SK-N-SH (cell line): ENCODE data around the gene PARS2. TPM values are rescaled to one million over a fixed set of nuclear protein-coding genes. Genes with fewer than 3 reads are reported as not detected.

Source experiments
- CTCF ChIA-PET: fragments of 300-600, 350-600 bp; formaldehyde crosslinking; extraction: SDS; loops from one replicate; lab custom pipeline; 2021; lab: Yijun Ruan, JAX
- POLR2A ChIA-PET: fragments of 350-600 bp; sonication (Branson Sonifier 250); formaldehyde crosslinking; extraction: SDS; loops from one replicate; lab custom pipeline; 2020; ENCODE audit warnings: antibody characterized with exemption, inconsistent platforms; lab: Yijun Ruan, JAX
- DNase-seq: peaks from one replicate; pipeline ENCODE4 v3.0.0; 2012
- H2AFZ ChIP-seq: fragments of 200-600 bp; sonication (generic); 2 replicates; pipeline ENCODE4 v1.8.1; 2016; ENCODE audit warnings: antibody characterized with exemption, mild to moderate bottlenecking, low read depth
- H3F3A ChIP-seq: fragments of 200-600 bp; sonication (generic); replicated peaks from 2 replicates; pipeline ENCODE3; 2016; ENCODE audit warnings: antibody characterized with exemption, mild to moderate bottlenecking; ENCODE audit not compliant: insufficient read depth
- H3K27ac ChIP-seq, 2 experiments: fragments of 200-500 bp in 1 of 2; fragments of 200-600 bp in 1 of 2; sonication (Bioruptor generic) in 1 of 2; sonication (generic), shearing (Covaris generic) in 1 of 2; 2 replicates each; pipeline versions ENCODE4 v1.5.1 to v1.6.1; 2014 to 2016; ENCODE audit warnings: low read depth in 2 of 2, inconsistent platforms in 1 of 2, low read length in 1 of 2, mild to moderate bottlenecking in 1 of 2, mixed read lengths in 1 of 2
- H3K27me3 ChIP-seq: fragments of 200-600 bp; sonication (generic), shearing (Covaris generic); 2 replicates; pipeline ENCODE4 v1.6.1; 2016; ENCODE audit warnings: mixed run types; ENCODE audit not compliant: insufficient read depth
- H3K36me3 ChIP-seq, 2 experiments: fragments of 200-500 bp in 1 of 2; fragments of 200-600 bp in 1 of 2; sonication (Bioruptor generic) in 1 of 2; sonication (generic) in 1 of 2; replicated peaks in 1 of 2; 2 replicates each; pipeline versions ENCODE3 to v1.5.1; 2014 to 2016; ENCODE audit warnings: low read length in 1 of 2, mild to moderate bottlenecking in 1 of 2; ENCODE audit not compliant: insufficient read depth in 2 of 2, control insufficient read depth in 1 of 2
- H3K4me1 ChIP-seq, 2 experiments: fragments of 200-500 bp in 1 of 2; fragments of 200-600 bp in 1 of 2; sonication (Bioruptor generic) in 1 of 2; sonication (generic), shearing (Covaris generic) in 1 of 2; 2 replicates each; pipeline versions ENCODE4 v1.5.1 to v1.6.1; 2014 to 2016; ENCODE audit warnings: low read depth in 1 of 2, low read length in 1 of 2, mixed run types in 1 of 2; ENCODE audit not compliant: insufficient read depth in 2 of 2, control insufficient read depth in 1 of 2
- H3K4me2 ChIP-seq: fragments of 200-600 bp; sonication (generic), shearing (Covaris generic); 2 replicates; pipeline ENCODE4 v1.6.1; 2017; ENCODE audit warnings: mixed run types
- H3K4me3 ChIP-seq, 2 experiments: fragments of 200-500 bp in 1 of 2; fragments of 200-600 bp in 1 of 2; sonication (Bioruptor generic) in 1 of 2; sonication (generic), shearing (Covaris generic) in 1 of 2; 2 replicates each; pipeline versions ENCODE4 v1.5.1 to v1.8.1; 2014 to 2016; ENCODE audit warnings: low read depth in 2 of 2, inconsistent platforms in 1 of 2, low read length in 1 of 2, mild to moderate bottlenecking in 1 of 2, mixed read lengths in 1 of 2, moderate library complexity in 1 of 2
- H3K79me2 ChIP-seq: fragments of 200-600 bp; sonication (generic); 2 replicates; pipeline ENCODE4 v1.8.1; 2017; ENCODE audit warnings: mild to moderate bottlenecking; ENCODE audit not compliant: insufficient read depth
- H3K9ac ChIP-seq: fragments of 200-600 bp; sonication (generic); 2 replicates; pipeline ENCODE4 v1.6.1; 2017; ENCODE audit warnings: mixed run types
- H3K9me2 ChIP-seq: fragments of 200-600 bp; sonication (generic); 2 replicates; pipeline ENCODE4 v1.6.1; 2017; ENCODE audit warnings: mixed run types
- H3K9me3 ChIP-seq: fragments of 200-600 bp; sonication (generic); 2 replicates; pipeline ENCODE4 v1.6.1; 2017; ENCODE audit warnings: mixed run types, mild to moderate bottlenecking, moderate library complexity
- H4K20me1 ChIP-seq: fragments of 200-600 bp; sonication (generic); 2 replicates; pipeline ENCODE4 v1.6.1; 2017; ENCODE audit warnings: mild to moderate bottlenecking, mixed run types; ENCODE audit not compliant: insufficient read depth
- ELF1 ChIP-seq: IDR thresholded peaks from 2 replicates; pipeline ENCODE4 v1.4.0; 2012
- EZH2phosphoT487 ChIP-seq: fragments of 200-600 bp; sonication (generic); IDR thresholded peaks from 2 replicates; pipeline ENCODE4 v1.6.1; 2017; ENCODE audit warnings: low read depth, mixed run types, mild to moderate bottlenecking, antibody characterized with exemption, moderate library complexity, borderline replicate concordance
- FOXM1 ChIP-seq: IDR thresholded peaks from 2 replicates; pipeline ENCODE4 v1.4.0; 2012; ENCODE audit warnings: low read depth, mild to moderate bottlenecking
- GABPA ChIP-seq: IDR thresholded peaks from 2 replicates; pipeline ENCODE4 v1.4.0; 2012; ENCODE audit warnings: low read depth, mild to moderate bottlenecking
- GATA2 ChIP-seq: sonication (generic); formaldehyde crosslinking; IDR thresholded peaks from 2 replicates; pipeline ENCODE4 v1.5.0; 2020; ENCODE audit warnings: mild to moderate bottlenecking, missing genetic modification reagents
- MEF2A ChIP-seq: IDR thresholded peaks from 2 replicates; pipeline ENCODE4 v1.4.0; 2012; ENCODE audit warnings: low read depth, borderline replicate concordance
- MXI1 ChIP-seq: IDR thresholded peaks from 2 replicates; pipeline ENCODE4 v1.6.1; 2012; ENCODE audit warnings: mild to moderate bottlenecking, low read depth, low read length, improper control_type of control experiment
- NFIC ChIP-seq: IDR thresholded peaks from 2 replicates; pipeline ENCODE4 v1.4.0; 2012; ENCODE audit warnings: borderline replicate concordance
- NRF1 ChIP-seq: IDR thresholded peaks from 2 replicates; pipeline ENCODE4 v1.6.1; 2012; ENCODE audit warnings: low read depth, mild to moderate bottlenecking, low read length
- POLR2AphosphoS5 ChIP-seq: IDR thresholded peaks from 2 replicates; pipeline ENCODE4 v1.6.1; 2012; ENCODE audit warnings: low read depth, low read length
- RAD21 ChIP-seq: IDR thresholded peaks from 2 replicates; pipeline ENCODE4 v1.6.1; 2012; ENCODE audit warnings: mild to moderate bottlenecking, low read length
- RFX5 ChIP-seq: IDR thresholded peaks from 2 replicates; pipeline ENCODE4 v1.6.1; 2012; ENCODE audit warnings: mild to moderate bottlenecking, improper control_type of control experiment, low read length
- SMC3 ChIP-seq: IDR thresholded peaks from 2 replicates; pipeline ENCODE4 v1.6.1; 2012; ENCODE audit warnings: low read depth, low read length, improper control_type of control experiment
- USF1 ChIP-seq: IDR thresholded peaks from 2 replicates; pipeline ENCODE4 v1.4.0; 2012; ENCODE audit warnings: low read depth, borderline replicate concordance
- YY1 ChIP-seq: IDR thresholded peaks from 2 replicates; pipeline ENCODE4 v1.4.0; 2012; ENCODE audit warnings: low read depth, mild to moderate bottlenecking
- ZBTB33 ChIP-seq: IDR thresholded peaks from 2 replicates; pipeline ENCODE4 v1.4.0; 2012; ENCODE audit warnings: low read depth, borderline replicate concordance
- WGBS: methylation state at CpG from one replicate; pipeline ENCODE4 v1.1.6; 2017; ENCODE audit warnings: low lambda C conversion rate; 5-methylcytosine and 5-hydroxymethylcytosine counted together
- polyA plus RNA-seq, 3 experiments: library from polyadenylated mRNA; depleted of rRNA; stranded (reverse); fragments of >200 nt; gene quantifications; 2 replicates each; pipeline ENCODE4 v1.2.3, GENCODE V29; 2012
- TF ChIP-seq, protein P1 (sequence below): fragments of 150-350 bp; IDR thresholded peaks from 2 replicates; pipeline ENCODE4 v1.6.1; 2016; ENCODE audit warnings: mild to moderate bottlenecking, low read depth, low read length
- TF ChIP-seq, protein P2 (sequence below): IDR thresholded peaks from 2 replicates; pipeline ENCODE4 v1.4.0; 2012; ENCODE audit warnings: low read depth
- TF ChIP-seq, protein P3 (sequence below): fragments of 150-350 bp; IDR thresholded peaks from 2 replicates; pipeline ENCODE4 v1.6.1; 2017; ENCODE audit warnings: antibody characterized with exemption, low read length, low read depth, borderline replicate concordance

PARS2 gene
- polyA plus RNA-seq, 1 of the 3 experiments (the other 2 are of a cell fraction), result 3.2 TPM

DNA sequence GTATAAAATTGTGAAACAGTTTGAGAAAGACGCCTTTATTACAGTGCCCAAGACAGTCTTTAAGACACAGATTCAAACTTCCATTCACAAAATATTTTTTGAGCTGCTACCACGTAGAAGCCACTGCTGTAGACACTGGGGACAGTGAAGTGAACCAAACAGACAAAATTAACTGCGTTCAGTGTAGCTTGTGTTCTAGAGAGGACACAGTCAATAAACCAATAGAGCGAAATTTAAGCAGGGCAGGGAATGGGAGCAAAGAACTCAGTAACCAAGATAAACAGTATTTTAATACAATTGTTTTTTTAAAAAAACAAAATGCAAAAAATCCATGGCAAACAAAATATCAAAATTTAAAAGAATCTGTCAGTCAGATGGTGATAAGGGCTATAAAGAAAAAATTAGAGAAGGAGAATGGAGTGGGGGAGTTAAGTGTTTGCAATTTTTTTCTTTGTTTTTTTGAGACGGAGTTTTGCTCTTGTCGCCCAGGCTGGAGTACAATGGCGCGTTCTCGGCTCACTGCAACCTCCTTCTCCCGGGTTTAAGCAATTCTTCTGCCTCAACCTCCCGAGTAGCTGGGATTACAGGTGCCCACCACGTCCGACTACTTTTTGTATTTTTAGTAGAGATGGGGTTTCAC lies 719 bp upstream of the PARS2 start:
- peak overlapping the region; percentile 93 for H2AFZ ChIP-seq
- peak overlapping the region; percentile 72 for H3K4me2 ChIP-seq
- no peaks in the 10 kb centered on the region for H3K9me3 ChIP-seq
- POLR2A ChIA-PET, result no interaction called here
- H3K36me3 ChIP-seq, result no peaks in the 10 kb centered on the region
- no peaks in the 10 kb centered on the region for H4K20me1 ChIP-seq
- no peaks in the 10 kb centered on the region for H3K27me3 ChIP-seq
- no peak for DNase-seq
- H3F3A ChIP-seq, result no peaks in the 10 kb centered on the region
- peaks cover 8 to 12% of the 10 kb centered on the region in 2 experiments; a peak in 3 of 4 replicates for H3K4me1 ChIP-seq
- peak overlapping the region; percentile 60 for H3K9ac ChIP-seq
- peak overlapping the region; percentile 58 to 59 for H3K4me3 ChIP-seq
- H3K9me2 ChIP-seq, result no peaks in the 10 kb centered on the region
- CTCF ChIA-PET, result interaction anchor here (0.6 to 5.0 kb wide), 4 partner anchors 14 to 217 kb away, joined by 3 to 17 read pairs (median 9); partner anchors contain the start of gene ACOT11
- WGBS, result 53% methylated on average over 13 of the region's 13 CpGs
- H3K79me2 ChIP-seq, result peaks cover 23% of the 10 kb centered on the region
- TF ChIP-seq, protein P1, sequence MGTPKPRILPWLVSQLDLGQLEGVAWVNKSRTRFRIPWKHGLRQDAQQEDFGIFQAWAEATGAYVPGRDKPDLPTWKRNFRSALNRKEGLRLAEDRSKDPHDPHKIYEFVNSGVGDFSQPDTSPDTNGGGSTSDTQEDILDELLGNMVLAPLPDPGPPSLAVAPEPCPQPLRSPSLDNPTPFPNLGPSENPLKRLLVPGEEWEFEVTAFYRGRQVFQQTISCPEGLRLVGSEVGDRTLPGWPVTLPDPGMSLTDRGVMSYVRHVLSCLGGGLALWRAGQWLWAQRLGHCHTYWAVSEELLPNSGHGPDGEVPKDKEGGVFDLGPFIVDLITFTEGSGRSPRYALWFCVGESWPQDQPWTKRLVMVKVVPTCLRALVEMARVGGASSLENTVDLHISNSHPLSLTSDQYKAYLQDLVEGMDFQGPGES, result no peak
- TF ChIP-seq, protein P2, sequence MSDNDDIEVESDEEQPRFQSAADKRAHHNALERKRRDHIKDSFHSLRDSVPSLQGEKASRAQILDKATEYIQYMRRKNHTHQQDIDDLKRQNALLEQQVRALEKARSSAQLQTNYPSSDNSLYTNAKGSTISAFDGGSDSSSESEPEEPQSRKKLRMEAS, result no peak
- TF ChIP-seq ELF1 (no peak), EZH2phosphoT487 (no peak), POLR2AphosphoS5 (no peak)
- peak overlapping the region; percentile 56 to 79; a peak in 3 of 4 replicates for H3K27ac ChIP-seq

DNA sequence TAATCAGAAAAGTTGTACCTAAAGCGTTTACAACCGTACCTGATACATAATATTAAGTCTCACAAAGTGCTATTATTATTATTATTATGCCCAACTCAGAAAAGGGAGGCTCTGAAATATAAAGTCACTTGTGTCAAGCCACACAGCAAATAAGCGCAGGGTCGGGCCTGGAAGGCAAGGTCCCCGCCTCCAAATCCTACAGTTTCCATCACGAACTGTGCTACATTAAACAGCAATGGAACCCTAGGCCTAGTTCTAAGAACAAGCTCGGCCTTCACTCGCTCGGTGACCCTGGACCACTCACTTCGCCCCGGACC lies 549 bp downstream of the PARS2 start:
- Histone ChIP-seq H3K36me3 (peaks cover 0 to 1% of the 10 kb centered on the region in 2 experiments), H4K20me1 (no peaks in the 10 kb centered on the region), H3K79me2 (peaks cover 23% of the 10 kb centered on the region), H3K4me3 (peak overlapping the region; percentile 94), H3K27ac (peak overlapping the region; percentile 77 to 79), H3K27me3 (no peaks in the 10 kb centered on the region), H3K9ac (peak overlapping the region; percentile 93), H2AFZ (peak overlapping the region; percentile 94), H3K4me2 (peak overlapping the region; percentile 87), H3K9me3 (no peaks in the 10 kb centered on the region), H3K9me2 (no peaks in the 10 kb centered on the region), H3F3A (no peaks in the 10 kb centered on the region), H3K4me1 (peaks cover 8 to 12% of the 10 kb centered on the region in 2 experiments; a peak in 3 of 4 replicates)
- ChIA-PET POLR2A (interaction anchor here (0.9 to 1.6 kb wide), 2 partner anchors 48 to 711 kb away, joined by 3 to 4 read pairs; partner anchors contain the start of gene TMEM59), CTCF (interaction anchor here (1.0 to 5.0 kb wide), 3 partner anchors 28 to 710 kb away, joined by 3 to 17 read pairs (median 14); partner anchors contain the start of gene TCEANC2)
- peak; percentile 44 for DNase-seq
- TF ChIP-seq MEF2A (no peak), ELF1 (no peak), RFX5 (no peak), GABPA (no peak), NFIC (no peak), EZH2phosphoT487 (no peak), MXI1 (no peak), GATA2 (CRISPR knock-in tag) (no peak), FOXM1 (no peak), POLR2AphosphoS5 (no peak), SMC3 (no peak), RAD21 (no peak), USF1 (no peak), YY1 (no peak), NRF1 (no peak), ZBTB33 (no peak)
- TF ChIP-seq, protein P3, sequence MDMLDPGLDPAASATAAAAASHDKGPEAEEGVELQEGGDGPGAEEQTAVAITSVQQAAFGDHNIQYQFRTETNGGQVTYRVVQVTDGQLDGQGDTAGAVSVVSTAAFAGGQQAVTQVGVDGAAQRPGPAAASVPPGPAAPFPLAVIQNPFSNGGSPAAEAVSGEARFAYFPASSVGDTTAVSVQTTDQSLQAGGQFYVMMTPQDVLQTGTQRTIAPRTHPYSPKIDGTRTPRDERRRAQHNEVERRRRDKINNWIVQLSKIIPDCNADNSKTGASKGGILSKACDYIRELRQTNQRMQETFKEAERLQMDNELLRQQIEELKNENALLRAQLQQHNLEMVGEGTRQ, result no peak
- TF ChIP-seq, protein P1, result no peak
- TF ChIP-seq, protein P2, result no peak
- WGBS, result 0% methylated on average over 8 of the region's 11 CpGs
